ENCODE data around the gene INAFM2.
A peak's percentile ranks its signal among the peaks of the same experiment; 100 is the strongest.

Gene INAFM2

GRCh38 chr15:40323239-40323952 is at the start of gene INAFM2:
INAFM2 (plus strand) TSS chr15:40323692; CDS start chr15:40324056, 364 bp downstream.
- H3K4me3 Mint-ChIP-seq: peak within 1 kb of the TSS; percentile 77
- H3K9me3 Mint-ChIP-seq: no peaks in the 10 kb centered on the region
- peaks cover 26% of the 10 kb centered on the region for H3K4me1 Mint-ChIP-seq (ENCODE audit: low read depth)
- no peak within 1 kb of the TSS for H3K27ac Mint-ChIP-seq
- peaks cover 13% of the 10 kb centered on the region for H3K36me3 Mint-ChIP-seq (ENCODE audit: low read depth)
- H3K27me3 Mint-ChIP-seq: no peaks in the 10 kb centered on the region

- Mint-ChIP-seq H3K9me3 (no peaks in the 10 kb centered on the region), H3K36me3 (ENCODE audit: low read depth) (no peaks in the 10 kb centered on the region), H3K4me3 (no peak overlapping the region), H3K4me1 (ENCODE audit: low read depth) (peaks cover 6% of the 10 kb centered on the region), H3K27me3 (peaks cover 19% of the 10 kb centered on the region), H3K27ac (no peak overlapping the region)
Observed at GRCh38 chr15:40274350-40275274, 48.9 kb upstream of the INAFM2 start.

- Mint-ChIP-seq H3K9me3 (no peaks in the 10 kb centered on the region), H3K4me1 (ENCODE audit: low read depth) (peaks cover 6% of the 10 kb centered on the region), H3K27me3 (peaks cover 25% of the 10 kb centered on the region), H3K36me3 (ENCODE audit: low read depth) (no peaks in the 10 kb centered on the region), H3K27ac (no peak overlapping the region), H3K4me3 (no peak overlapping the region)
Observed at GRCh38 chr15:40275523-40275922, 48.0 kb upstream of the INAFM2 start.

- Mint-ChIP-seq H3K9me3 (no peaks in the 10 kb centered on the region), H3K36me3 (ENCODE audit: low read depth) (no peaks in the 10 kb centered on the region), H3K4me3 (no peak overlapping the region), H3K27me3 (peaks cover 29% of the 10 kb centered on the region), H3K4me1 (ENCODE audit: low read depth) (peaks cover 6% of the 10 kb centered on the region), H3K27ac (no peak overlapping the region)
Observed at GRCh38 chr15:40275954-40276353, 47.5 kb upstream of the INAFM2 start.

- no peaks in the 10 kb centered on the region for H3K36me3 Mint-ChIP-seq (ENCODE audit: low read depth)
- no peak overlapping the region for H3K27ac Mint-ChIP-seq
- peaks cover 33% of the 10 kb centered on the region for H3K27me3 Mint-ChIP-seq
- H3K4me1 Mint-ChIP-seq (ENCODE audit: low read depth): peaks cover 6% of the 10 kb centered on the region
- no peak overlapping the region for H3K4me3 Mint-ChIP-seq
- H3K9me3 Mint-ChIP-seq: no peaks in the 10 kb centered on the region
Observed at GRCh38 chr15:40276927-40277326, 46.6 kb upstream of the INAFM2 start.

- Mint-ChIP-seq H3K4me1 (ENCODE audit: low read depth) (peaks cover 6% of the 10 kb centered on the region), H3K9me3 (no peaks in the 10 kb centered on the region), H3K27me3 (peaks cover 33% of the 10 kb centered on the region), H3K27ac (no peak overlapping the region), H3K4me3 (no peak overlapping the region), H3K36me3 (ENCODE audit: low read depth) (no peaks in the 10 kb centered on the region)
Observed at GRCh38 chr15:40277471-40277870, 46.0 kb upstream of the INAFM2 start.

GRCh38 chr15:40278026-40278425 is 45.5 kb upstream of the INAFM2 start:
- H3K27ac Mint-ChIP-seq: no peak overlapping the region
- H3K4me3 Mint-ChIP-seq: no peak overlapping the region
- H3K27me3 Mint-ChIP-seq: peaks cover 33% of the 10 kb centered on the region
- peaks cover 6% of the 10 kb centered on the region for H3K4me1 Mint-ChIP-seq (ENCODE audit: low read depth)
- no peaks in the 10 kb centered on the region for H3K9me3 Mint-ChIP-seq
- no peaks in the 10 kb centered on the region for H3K36me3 Mint-ChIP-seq (ENCODE audit: low read depth)

- H3K4me1 Mint-ChIP-seq (ENCODE audit: low read depth): peaks cover 6% of the 10 kb centered on the region
- peaks cover 33% of the 10 kb centered on the region for H3K27me3 Mint-ChIP-seq
- H3K9me3 Mint-ChIP-seq: no peaks in the 10 kb centered on the region
- no peak overlapping the region for H3K27ac Mint-ChIP-seq
- H3K4me3 Mint-ChIP-seq: no peak overlapping the region
- no peaks in the 10 kb centered on the region for H3K36me3 Mint-ChIP-seq (ENCODE audit: low read depth)
Observed at GRCh38 chr15:40279437-40280141, 43.9 kb upstream of the INAFM2 start.

- H3K36me3 Mint-ChIP-seq (ENCODE audit: low read depth): no peaks in the 10 kb centered on the region
- peaks cover 33% of the 10 kb centered on the region for H3K27me3 Mint-ChIP-seq
- H3K4me1 Mint-ChIP-seq (ENCODE audit: low read depth): peaks cover 8% of the 10 kb centered on the region
- H3K27ac Mint-ChIP-seq: no peak overlapping the region
- no peaks in the 10 kb centered on the region for H3K9me3 Mint-ChIP-seq
- H3K4me3 Mint-ChIP-seq: no peak overlapping the region
Observed at GRCh38 chr15:40280260-40281056, 43.0 kb upstream of the INAFM2 start.

GRCh38 chr15:40281057-40281800 is 42.3 kb upstream of the INAFM2 start:
- peaks cover 12% of the 10 kb centered on the region for H3K4me1 Mint-ChIP-seq (ENCODE audit: low read depth)
- H3K9me3 Mint-ChIP-seq: no peaks in the 10 kb centered on the region
- H3K36me3 Mint-ChIP-seq (ENCODE audit: low read depth): no peaks in the 10 kb centered on the region
- peak overlapping the region; percentile 30 for H3K4me3 Mint-ChIP-seq
- peaks cover 33% of the 10 kb centered on the region for H3K27me3 Mint-ChIP-seq
- no peak overlapping the region for H3K27ac Mint-ChIP-seq

- Mint-ChIP-seq H3K9me3 (no peaks in the 10 kb centered on the region), H3K4me1 (ENCODE audit: low read depth) (peaks cover 12% of the 10 kb centered on the region), H3K27ac (no peak overlapping the region), H3K36me3 (ENCODE audit: low read depth) (no peaks in the 10 kb centered on the region), H3K27me3 (peaks cover 33% of the 10 kb centered on the region), H3K4me3 (no peak overlapping the region)
Observed at GRCh38 chr15:40281801-40282146, 41.7 kb upstream of the INAFM2 start.

- Mint-ChIP-seq H3K9me3 (no peaks in the 10 kb centered on the region), H3K4me3 (peak overlapping the region; percentile 53), H3K4me1 (ENCODE audit: low read depth) (peaks cover 12% of the 10 kb centered on the region), H3K36me3 (ENCODE audit: low read depth) (no peaks in the 10 kb centered on the region), H3K27me3 (peaks cover 30% of the 10 kb centered on the region), H3K27ac (no peak overlapping the region)
Observed at GRCh38 chr15:40282147-40282868, 41.2 kb upstream of the INAFM2 start.

- Mint-ChIP-seq H3K27me3 (peaks cover 26% of the 10 kb centered on the region), H3K4me1 (ENCODE audit: low read depth) (peaks cover 12% of the 10 kb centered on the region), H3K27ac (no peak within 1 kb of the TSS)
Observed at GRCh38 chr15:40282869-40283614, 40.5 kb upstream of the INAFM2 start, which contains the start of gene ANKRD63. ANKRD63 (minus strand) TSS chr15:40283064; CDS start chr15:40282586, 478 bp downstream.

More at GRCh38 chr15:40282869-40283614, 40.5 kb upstream of the INAFM2 start, which contains the start of gene ANKRD63:
- Mint-ChIP-seq H3K4me3 (peak within 1 kb of the TSS; percentile 53), H3K9me3 (no peaks in the 10 kb centered on the region), H3K36me3 (ENCODE audit: low read depth) (no peaks in the 10 kb centered on the region)

Measured in stimulated activated naive CD8-positive, alpha-beta T cell treated with anti-CD3 and anti-CD28 coated beads, Interleukin-15, Interleukin-2, amounts not matched to agents 100 ng/mL and 50 ng/mL, for 24 hours (primary cell).